Ovary (tissue), 3 donors: ENCODE results near the gene KLHL1.

Experiments
- EP300 ChIP-seq: sonication (generic); formaldehyde crosslinking; IDR thresholded peaks from one replicate; pipeline ENCODE4 v1.6.1; 2017; ENCODE audit warnings: antibody characterized with exemption
- POLR2A ChIP-seq: fragments of 450-650 bp; IDR thresholded peaks from one replicate; pipeline ENCODE4 v1.6.1; 2017; ENCODE audit warnings: antibody characterized with exemption, mild to moderate bottlenecking, moderate library complexity
- TF ChIP-seq, protein P1 (sequence below), 3 donors: fragments of 450-650 bp in 2 of 3; fragments of 200-600 bp in 1 of 3; IDR thresholded peaks; one replicate each; pipeline versions ENCODE4 v1.5.1 to v1.8.0; 2016 to 2022; ENCODE audit warnings: antibody characterized with exemption in 3 of 3, mild to moderate bottlenecking in 1 of 3
- donor health status: DM: no; HTN: no; CAD: no.

GRCh38 chr13:70023516-70023915 lies 84.7 kb downstream of the KLHL1 start:
- TF ChIP-seq EP300 (no peak), POLR2A (no peak)
- TF ChIP-seq, protein P1, sequence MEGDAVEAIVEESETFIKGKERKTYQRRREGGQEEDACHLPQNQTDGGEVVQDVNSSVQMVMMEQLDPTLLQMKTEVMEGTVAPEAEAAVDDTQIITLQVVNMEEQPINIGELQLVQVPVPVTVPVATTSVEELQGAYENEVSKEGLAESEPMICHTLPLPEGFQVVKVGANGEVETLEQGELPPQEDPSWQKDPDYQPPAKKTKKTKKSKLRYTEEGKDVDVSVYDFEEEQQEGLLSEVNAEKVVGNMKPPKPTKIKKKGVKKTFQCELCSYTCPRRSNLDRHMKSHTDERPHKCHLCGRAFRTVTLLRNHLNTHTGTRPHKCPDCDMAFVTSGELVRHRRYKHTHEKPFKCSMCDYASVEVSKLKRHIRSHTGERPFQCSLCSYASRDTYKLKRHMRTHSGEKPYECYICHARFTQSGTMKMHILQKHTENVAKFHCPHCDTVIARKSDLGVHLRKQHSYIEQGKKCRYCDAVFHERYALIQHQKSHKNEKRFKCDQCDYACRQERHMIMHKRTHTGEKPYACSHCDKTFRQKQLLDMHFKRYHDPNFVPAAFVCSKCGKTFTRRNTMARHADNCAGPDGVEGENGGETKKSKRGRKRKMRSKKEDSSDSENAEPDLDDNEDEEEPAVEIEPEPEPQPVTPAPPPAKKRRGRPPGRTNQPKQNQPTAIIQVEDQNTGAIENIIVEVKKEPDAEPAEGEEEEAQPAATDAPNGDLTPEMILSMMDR (IDR thresholded peaks at IDR 0.05), result no peak
